ENCODE results near the gene TDRD10.

GRCh38 chr1:154478013-154478412 is 24.0 kb upstream of the TDRD10 start:
- TF ChIP-seq CTCF (IDR thresholded peaks at IDR 0.05) (no peak), ZFX (IDR thresholded peaks at IDR 0.05; ENCODE audit: borderline replicate concordance) (no peak)

Measured in 22Rv1 (cell line).